ENCODE results near the gene GRIK1.

GRIK1 gene

GRCh38 chr21:29725025-29725736, 214.6 kb downstream of the GRIK1 start:
- no CpG with 5 or more reads among the region's 9 CpGs for WGBS (ENCODE audit: insufficient coverage, insufficient read length)
- Histone ChIP-seq H3K27me3 (ENCODE audit: control insufficient read depth, insufficient read depth, low read length) (no peaks in the 10 kb centered on the region), H3K27ac (ENCODE audit: low read length) (no peak overlapping the region), H3K36me3 (ENCODE audit: control insufficient read depth, insufficient read depth, low read length) (no peaks in the 10 kb centered on the region), H3K4me3 (ENCODE audit: low read length) (no peak overlapping the region), H3K4me1 (ENCODE audit: control insufficient read depth, insufficient read depth, low read length) (no peaks in the 10 kb centered on the region), H3K9me3 (ENCODE audit: control insufficient read depth, insufficient read depth, low read length) (no peaks in the 10 kb centered on the region)
- DNase-seq (ENCODE audit: low read depth, low spot score): no peak

- no peaks in the 10 kb centered on the region for H3K9me3 ChIP-seq (ENCODE audit: control insufficient read depth, insufficient read depth, low read length)
- no peaks in the 10 kb centered on the region for H3K36me3 ChIP-seq (ENCODE audit: control insufficient read depth, insufficient read depth, low read length)
- H3K4me3 ChIP-seq (ENCODE audit: low read length): no peak overlapping the region
- no peaks in the 10 kb centered on the region for H3K27me3 ChIP-seq (ENCODE audit: control insufficient read depth, insufficient read depth, low read length)
- no peaks in the 10 kb centered on the region for H3K4me1 ChIP-seq (ENCODE audit: control insufficient read depth, insufficient read depth, low read length)
- no CpG with 5 or more reads among the region's 2 CpGs for WGBS (ENCODE audit: insufficient coverage, insufficient read length)
- H3K27ac ChIP-seq (ENCODE audit: low read length): no peak overlapping the region
- no peak for DNase-seq (ENCODE audit: low read depth, low spot score)
Observed at GRCh38 chr21:29721964-29722363, 217.8 kb downstream of the GRIK1 start.

GRCh38 chr21:29721221-29721620, 218.6 kb downstream of the GRIK1 start:
- H3K4me3 ChIP-seq (ENCODE audit: low read length): no peak overlapping the region
- no CpG with 5 or more reads among the region's 5 CpGs for WGBS (ENCODE audit: insufficient coverage, insufficient read length)

GRCh38 chr21:29719521-29719920, 220.3 kb downstream of the GRIK1 start:
- H3K9me3 ChIP-seq (ENCODE audit: control insufficient read depth, insufficient read depth, low read length): no peaks in the 10 kb centered on the region
- no peak for DNase-seq (ENCODE audit: low read depth, low spot score)
- no peak overlapping the region for H3K4me3 ChIP-seq (ENCODE audit: low read length)
- no peaks in the 10 kb centered on the region for H3K4me1 ChIP-seq (ENCODE audit: control insufficient read depth, insufficient read depth, low read length)
- no peaks in the 10 kb centered on the region for H3K36me3 ChIP-seq (ENCODE audit: control insufficient read depth, insufficient read depth, low read length)
- no peaks in the 10 kb centered on the region for H3K27me3 ChIP-seq (ENCODE audit: control insufficient read depth, insufficient read depth, low read length)
- H3K27ac ChIP-seq (ENCODE audit: low read length): no peak overlapping the region

More at GRCh38 chr21:29721221-29721620, 218.6 kb downstream of the GRIK1 start:
- Histone ChIP-seq H3K27me3 (ENCODE audit: control insufficient read depth, insufficient read depth, low read length) (no peaks in the 10 kb centered on the region), H3K4me1 (ENCODE audit: control insufficient read depth, insufficient read depth, low read length) (no peaks in the 10 kb centered on the region), H3K36me3 (ENCODE audit: control insufficient read depth, insufficient read depth, low read length) (no peaks in the 10 kb centered on the region), H3K27ac (ENCODE audit: low read length) (no peak overlapping the region), H3K9me3 (ENCODE audit: control insufficient read depth, insufficient read depth, low read length) (no peaks in the 10 kb centered on the region)
- DNase-seq (ENCODE audit: low read depth, low spot score): no peak

GRCh38 chr21:29718081-29718815, 221.5 kb downstream of the GRIK1 start:
- Histone ChIP-seq H3K27me3 (ENCODE audit: control insufficient read depth, insufficient read depth, low read length) (no peaks in the 10 kb centered on the region), H3K9me3 (ENCODE audit: control insufficient read depth, insufficient read depth, low read length) (no peaks in the 10 kb centered on the region), H3K27ac (ENCODE audit: low read length) (no peak overlapping the region), H3K4me3 (ENCODE audit: low read length) (no peak overlapping the region), H3K36me3 (ENCODE audit: control insufficient read depth, insufficient read depth, low read length) (no peaks in the 10 kb centered on the region), H3K4me1 (ENCODE audit: control insufficient read depth, insufficient read depth, low read length) (no peaks in the 10 kb centered on the region)
- no CpG with 5 or more reads among the region's 3 CpGs for WGBS (ENCODE audit: insufficient coverage, insufficient read length)
- no peak for DNase-seq (ENCODE audit: low read depth, low spot score)

GRCh38 chr21:29717659-29718058, 222.1 kb downstream of the GRIK1 start:
- no CpG with 5 or more reads among the region's 1 CpG for WGBS (ENCODE audit: insufficient coverage, insufficient read length)
- H3K4me1 ChIP-seq (ENCODE audit: control insufficient read depth, insufficient read depth, low read length): no peaks in the 10 kb centered on the region
- H3K4me3 ChIP-seq (ENCODE audit: low read length): no peak overlapping the region
- H3K36me3 ChIP-seq (ENCODE audit: control insufficient read depth, insufficient read depth, low read length): no peaks in the 10 kb centered on the region
- DNase-seq (ENCODE audit: low read depth, low spot score): no peak
- no peak overlapping the region for H3K27ac ChIP-seq (ENCODE audit: low read length)
- H3K9me3 ChIP-seq (ENCODE audit: control insufficient read depth, insufficient read depth, low read length): no peaks in the 10 kb centered on the region
- H3K27me3 ChIP-seq (ENCODE audit: control insufficient read depth, insufficient read depth, low read length): no peaks in the 10 kb centered on the region

GRCh38 chr21:29716753-29717152, 223.0 kb downstream of the GRIK1 start:
- H3K36me3 ChIP-seq (ENCODE audit: control insufficient read depth, insufficient read depth, low read length): no peaks in the 10 kb centered on the region
- no CpG with 5 or more reads among the region's 2 CpGs for WGBS (ENCODE audit: insufficient coverage, insufficient read length)
- DNase-seq (ENCODE audit: low read depth, low spot score): no peak
- no peak overlapping the region for H3K4me3 ChIP-seq (ENCODE audit: low read length)
- H3K27me3 ChIP-seq (ENCODE audit: control insufficient read depth, insufficient read depth, low read length): no peaks in the 10 kb centered on the region
- H3K4me1 ChIP-seq (ENCODE audit: control insufficient read depth, insufficient read depth, low read length): no peaks in the 10 kb centered on the region
- no peaks in the 10 kb centered on the region for H3K9me3 ChIP-seq (ENCODE audit: control insufficient read depth, insufficient read depth, low read length)
- no peak overlapping the region for H3K27ac ChIP-seq (ENCODE audit: low read length)

GRCh38 chr21:29715089-29715488, 224.7 kb downstream of the GRIK1 start:
- no peaks in the 10 kb centered on the region for H3K9me3 ChIP-seq (ENCODE audit: control insufficient read depth, insufficient read depth, low read length)
- H3K4me1 ChIP-seq (ENCODE audit: control insufficient read depth, insufficient read depth, low read length): no peaks in the 10 kb centered on the region
- H3K27ac ChIP-seq (ENCODE audit: low read length): no peak overlapping the region
- no peaks in the 10 kb centered on the region for H3K36me3 ChIP-seq (ENCODE audit: control insufficient read depth, insufficient read depth, low read length)
- no peak for DNase-seq (ENCODE audit: low read depth, low spot score)
- H3K4me3 ChIP-seq (ENCODE audit: low read length): no peak overlapping the region
- WGBS (ENCODE audit: insufficient coverage, insufficient read length): no CpG with 5 or more reads among the region's 2 CpGs
- no peaks in the 10 kb centered on the region for H3K27me3 ChIP-seq (ENCODE audit: control insufficient read depth, insufficient read depth, low read length)

- no peak overlapping the region for H3K4me3 ChIP-seq (ENCODE audit: low read length)
- no peaks in the 10 kb centered on the region for H3K36me3 ChIP-seq (ENCODE audit: control insufficient read depth, insufficient read depth, low read length)
- no peaks in the 10 kb centered on the region for H3K4me1 ChIP-seq (ENCODE audit: control insufficient read depth, insufficient read depth, low read length)
- WGBS (ENCODE audit: insufficient coverage, insufficient read length): no CpG with 5 or more reads among the region's 2 CpGs
- H3K9me3 ChIP-seq (ENCODE audit: control insufficient read depth, insufficient read depth, low read length): no peaks in the 10 kb centered on the region
- no peak for DNase-seq (ENCODE audit: low read depth, low spot score)
- H3K27me3 ChIP-seq (ENCODE audit: control insufficient read depth, insufficient read depth, low read length): no peaks in the 10 kb centered on the region
- no peak overlapping the region for H3K27ac ChIP-seq (ENCODE audit: low read length)
Observed at GRCh38 chr21:29712818-29713217, 227.0 kb downstream of the GRIK1 start.

- no peaks in the 10 kb centered on the region for H3K36me3 ChIP-seq (ENCODE audit: control insufficient read depth, insufficient read depth, low read length)
- H3K4me3 ChIP-seq (ENCODE audit: low read length): no peak overlapping the region
- H3K4me1 ChIP-seq (ENCODE audit: control insufficient read depth, insufficient read depth, low read length): no peaks in the 10 kb centered on the region
- no peaks in the 10 kb centered on the region for H3K9me3 ChIP-seq (ENCODE audit: control insufficient read depth, insufficient read depth, low read length)
- DNase-seq (ENCODE audit: low read depth, low spot score): no peak
- no peak overlapping the region for H3K27ac ChIP-seq (ENCODE audit: low read length)
- no peaks in the 10 kb centered on the region for H3K27me3 ChIP-seq (ENCODE audit: control insufficient read depth, insufficient read depth, low read length)
Observed at GRCh38 chr21:29711236-29711635, 228.6 kb downstream of the GRIK1 start.

- Histone ChIP-seq H3K27ac (ENCODE audit: low read length) (no peak overlapping the region), H3K9me3 (ENCODE audit: control insufficient read depth, insufficient read depth, low read length) (no peaks in the 10 kb centered on the region), H3K4me1 (ENCODE audit: control insufficient read depth, insufficient read depth, low read length) (no peaks in the 10 kb centered on the region), H3K4me3 (ENCODE audit: low read length) (no peak overlapping the region), H3K36me3 (ENCODE audit: control insufficient read depth, insufficient read depth, low read length) (no peaks in the 10 kb centered on the region), H3K27me3 (ENCODE audit: control insufficient read depth, insufficient read depth, low read length) (no peaks in the 10 kb centered on the region)
- no CpG with 5 or more reads among the region's 3 CpGs for WGBS (ENCODE audit: insufficient coverage, insufficient read length)
- no peak for DNase-seq (ENCODE audit: low read depth, low spot score)
Observed at GRCh38 chr21:29710498-29710897, 229.3 kb downstream of the GRIK1 start.
